ENCODE data around the gene ASH1L.
A peak's percentile ranks its signal among the peaks of the same experiment; 100 is the strongest.
"Not testable (repeated sequence)": the region's sequence is repeated elsewhere in the genome, so short reads cannot be mapped to it uniquely, and the experiment has no call there.

Gene ASH1L

DNA sequence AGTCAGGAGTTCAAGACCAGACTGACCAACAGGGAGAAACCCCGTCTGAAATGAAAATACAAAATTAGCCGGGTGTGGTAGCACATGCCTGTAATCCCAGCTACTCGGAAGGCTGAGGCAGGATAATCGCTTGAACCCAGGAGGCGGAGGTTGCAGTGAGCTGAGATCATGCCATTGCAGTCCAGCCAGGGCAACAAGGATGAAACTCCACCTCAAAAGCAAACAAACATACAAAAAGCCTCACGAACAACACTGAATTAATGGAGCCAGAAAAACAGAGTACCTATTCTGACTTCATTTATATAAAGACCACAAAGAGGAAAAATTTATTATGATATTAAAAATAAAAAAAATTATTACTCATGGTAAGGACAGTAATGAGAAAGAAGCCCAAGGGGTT, 75.7 kb downstream of the ASH1L start:
- not testable (repeated sequence) for DNase-seq

GRCh38 chr1:155485945-155486344, 76.7 kb downstream of the ASH1L start:
- no peak for DNase-seq

- DNase-seq, result no peak
Measured at GRCh38 chr1:155485222-155485621, 77.4 kb downstream of the ASH1L start.

DNA sequence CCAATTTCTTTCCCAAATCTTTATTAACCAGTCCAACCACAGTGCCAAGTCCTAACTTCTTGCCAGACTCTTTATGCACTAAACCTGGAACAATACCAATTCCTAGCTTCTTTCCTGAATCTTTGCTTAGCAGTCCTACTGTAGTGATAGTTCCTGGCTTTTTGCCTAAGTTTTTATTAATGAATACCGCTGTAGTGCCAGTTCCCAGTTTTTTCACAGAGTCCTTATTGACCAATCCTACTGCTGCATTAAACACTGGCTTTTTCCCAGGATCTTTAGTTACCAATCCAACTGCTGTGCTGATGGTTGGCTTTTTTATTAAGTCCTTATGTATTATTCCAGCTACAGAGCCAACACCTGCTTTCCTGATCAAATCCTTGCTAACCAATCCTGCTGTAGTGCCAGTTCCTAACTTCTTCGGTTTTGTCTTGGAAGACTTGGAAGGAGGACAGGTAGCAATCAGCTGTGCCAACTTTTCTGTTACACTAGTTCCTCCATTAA, 80.8 kb downstream of the ASH1L start:
- no peak for DNase-seq

- no peak for DNase-seq
Measured at GRCh38 chr1:155479205-155479604, 83.4 kb downstream of the ASH1L start.

DNA sequence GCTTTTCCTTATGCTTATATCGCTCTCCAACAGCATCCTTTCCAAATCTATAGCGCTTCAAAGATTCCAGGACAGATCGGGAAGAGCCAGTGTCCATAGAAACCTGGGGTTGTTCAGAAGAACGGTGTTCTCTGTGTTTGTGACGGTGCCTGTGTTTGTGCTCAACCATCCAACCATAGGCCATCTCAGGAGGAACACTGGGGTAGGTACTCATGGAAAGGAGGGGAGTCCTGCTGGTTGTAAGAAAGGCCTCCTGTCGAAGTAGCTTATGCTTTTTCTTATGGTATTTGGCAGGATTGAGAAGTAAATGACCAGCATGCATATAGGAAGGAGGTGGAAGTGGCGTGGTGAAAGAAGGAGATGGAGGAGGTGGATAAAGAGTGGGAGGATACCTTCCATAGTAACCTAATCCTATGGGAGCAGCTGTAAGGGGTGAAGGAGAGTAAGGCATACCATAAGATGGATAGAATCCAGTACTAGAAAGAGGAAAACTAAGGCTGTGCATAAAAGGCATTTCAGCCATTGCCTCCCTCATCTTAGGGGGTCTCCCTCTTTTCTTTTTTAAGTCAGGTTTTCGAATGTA, 84.2 kb downstream of the ASH1L start:
- DNase-seq, result no peak

GRCh38 chr1:155474146-155474545, 88.5 kb downstream of the ASH1L start:
- DNase-seq, result no peak

DNA sequence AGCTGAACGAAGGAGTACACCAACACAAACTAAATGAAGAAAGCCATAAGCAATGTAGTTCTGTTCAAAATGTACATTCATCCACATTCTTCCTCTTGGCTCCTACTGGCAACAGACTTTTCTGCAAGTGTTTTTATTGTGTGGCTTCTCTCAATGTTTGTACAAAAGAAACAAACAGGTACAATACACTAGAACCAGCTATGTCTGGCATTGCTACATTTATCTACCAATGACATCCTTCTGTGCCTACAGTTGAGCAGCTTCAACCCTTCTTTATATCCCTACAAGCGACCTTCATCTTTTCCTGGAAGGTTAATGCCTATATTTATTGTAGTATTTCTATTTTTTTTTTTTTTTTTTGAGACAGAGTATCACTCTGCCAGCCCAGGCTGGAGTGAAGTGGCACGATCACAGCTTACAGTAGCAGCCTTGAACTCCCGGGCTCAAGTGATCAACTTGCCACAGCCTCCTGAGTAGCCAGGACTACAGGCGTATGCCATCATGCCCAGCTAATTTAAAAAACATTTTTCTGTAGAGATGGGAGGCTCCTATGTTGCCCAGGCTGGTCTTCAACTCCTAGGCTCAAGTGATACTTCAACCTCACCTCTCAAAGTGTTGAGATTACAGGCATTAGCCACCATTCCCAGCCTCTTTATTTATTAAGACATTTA, 89.3 kb downstream of the ASH1L start:
- no peak for DNase-seq

DNA sequence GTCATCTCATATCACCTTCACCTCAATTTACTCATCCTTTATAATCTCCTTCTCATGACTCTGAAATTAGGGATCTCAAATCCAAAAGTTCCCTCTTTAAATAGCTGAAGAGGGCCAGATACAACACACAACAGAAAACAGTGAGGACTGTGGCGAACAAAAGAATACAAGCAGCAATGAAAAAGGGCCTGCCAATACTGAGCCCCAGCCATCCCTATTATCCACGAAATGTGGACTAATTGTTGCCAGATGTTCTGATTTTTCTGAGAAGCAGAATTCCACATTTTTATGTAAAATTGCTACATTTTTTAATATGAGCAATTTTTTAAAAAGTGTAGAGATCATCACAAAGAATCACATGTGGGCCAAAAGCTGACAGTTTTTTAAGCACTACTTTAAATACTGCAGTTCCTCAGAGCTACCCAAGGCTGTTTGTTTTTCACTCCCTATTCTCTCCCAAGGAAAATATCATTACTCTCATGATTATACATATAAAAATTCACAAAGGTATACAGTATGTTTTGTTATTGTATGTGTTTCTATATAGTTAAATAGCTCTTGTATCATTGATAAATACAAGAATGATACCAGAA, 90.0 kb downstream of the ASH1L start:
- no peak for DNase-seq

GRCh38 chr1:155471891-155472290, 90.7 kb downstream of the ASH1L start:
- DNase-seq, result no peak

DNA sequence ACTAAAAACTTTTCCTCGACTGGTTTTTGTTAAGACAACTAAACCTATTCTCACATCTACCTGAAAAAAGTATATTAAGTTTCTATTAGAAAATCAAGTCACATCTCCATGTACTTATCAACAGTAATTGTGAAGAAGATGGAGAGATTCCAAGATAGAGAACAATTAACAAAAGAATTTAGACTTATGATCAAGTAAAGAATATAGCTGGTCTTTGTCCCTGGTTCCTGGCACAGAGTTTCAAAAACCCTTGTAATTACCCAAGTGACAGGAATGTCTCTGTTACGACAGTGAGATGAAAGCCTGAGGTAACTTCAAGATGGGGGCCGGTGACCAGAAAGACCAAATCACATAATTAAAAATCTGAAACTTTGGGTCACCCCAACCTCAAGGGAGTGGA, 91.6 kb downstream of the ASH1L start:
- DNase-seq, result no peak

GRCh38 chr1:155466996-155467395, 95.6 kb downstream of the ASH1L start:
- no peak for DNase-seq

GRCh38 chr1:155466617-155466972, 96.0 kb downstream of the ASH1L start:
- peak; percentile 32 for DNase-seq

DNA sequence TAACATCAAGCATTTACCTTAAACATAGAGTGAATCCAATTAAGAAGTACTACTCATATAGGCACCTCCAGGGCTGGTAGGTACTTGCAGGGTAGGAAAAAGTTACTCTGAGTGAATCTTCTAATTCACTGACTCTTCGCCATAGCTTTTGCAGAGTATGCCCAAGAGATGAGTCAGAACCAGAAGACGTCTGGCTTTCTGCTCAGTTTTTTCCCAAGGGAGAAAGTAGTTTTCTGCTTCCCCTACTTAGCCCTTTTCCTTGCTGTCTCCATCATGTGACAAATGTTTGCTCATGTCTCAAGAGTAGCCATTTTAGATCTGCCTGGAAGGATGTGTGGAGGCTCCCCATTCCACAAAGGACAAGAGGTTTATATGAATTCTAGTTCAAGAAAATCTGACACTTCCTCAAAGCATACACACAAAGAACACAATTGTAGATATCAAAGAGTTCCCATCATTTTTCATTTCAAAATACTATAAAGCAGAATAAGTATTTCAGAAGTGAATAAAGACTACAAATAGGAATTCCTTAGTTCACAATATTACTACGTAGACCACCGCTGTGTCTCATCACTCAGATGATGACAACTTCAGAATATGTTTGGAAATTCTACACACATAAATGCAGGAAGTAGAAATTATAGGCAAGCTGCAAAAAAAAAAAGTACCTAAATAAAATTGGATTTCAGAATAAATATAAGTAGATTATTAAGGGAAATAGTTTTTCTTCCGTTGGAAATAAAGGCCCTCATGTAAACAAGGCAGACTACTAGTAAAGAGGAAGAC, 98.5 kb downstream of the ASH1L start:
- no peak for DNase-seq

- no peak for DNase-seq
Measured at GRCh38 chr1:155458111-155458510, 104.5 kb downstream of the ASH1L start.

- no peak for DNase-seq
Measured at GRCh38 chr1:155457266-155457665, 105.3 kb downstream of the ASH1L start.

- no peak for DNase-seq
Measured at GRCh38 chr1:155455588-155456195, 106.9 kb downstream of the ASH1L start.

GRCh38 chr1:155454096-155454495, 108.5 kb downstream of the ASH1L start:
- DNase-seq, result no peak

- no peak for DNase-seq
Measured at GRCh38 chr1:155453141-155453540, 109.5 kb downstream of the ASH1L start.

- no peak for DNase-seq
Measured at GRCh38 chr1:155451199-155451598, 111.4 kb downstream of the ASH1L start.

DNA sequence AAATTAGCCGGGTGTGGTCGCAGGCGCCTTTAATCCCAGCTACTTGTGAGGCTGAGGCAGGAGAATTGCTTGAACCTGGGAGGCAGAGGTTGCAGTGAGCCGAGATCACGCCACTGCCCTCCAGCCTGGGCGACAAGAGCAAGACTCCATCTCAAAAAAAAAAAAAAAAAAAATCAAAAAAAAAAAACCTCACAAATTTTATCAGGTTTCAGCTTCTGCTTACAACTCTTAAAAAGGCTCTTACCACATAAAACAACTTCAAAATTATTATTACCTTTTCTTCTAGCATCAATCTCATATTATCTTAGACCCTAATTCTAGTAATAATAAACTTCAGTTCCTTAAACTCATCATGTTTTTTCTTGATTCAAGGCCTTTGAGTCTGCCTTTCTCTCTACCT, 120.2 kb downstream of the ASH1L start:
- not testable (repeated sequence) for DNase-seq

GRCh38 chr1:155437405-155437804, 125.2 kb downstream of the ASH1L start:
- no peak for DNase-seq

DNA sequence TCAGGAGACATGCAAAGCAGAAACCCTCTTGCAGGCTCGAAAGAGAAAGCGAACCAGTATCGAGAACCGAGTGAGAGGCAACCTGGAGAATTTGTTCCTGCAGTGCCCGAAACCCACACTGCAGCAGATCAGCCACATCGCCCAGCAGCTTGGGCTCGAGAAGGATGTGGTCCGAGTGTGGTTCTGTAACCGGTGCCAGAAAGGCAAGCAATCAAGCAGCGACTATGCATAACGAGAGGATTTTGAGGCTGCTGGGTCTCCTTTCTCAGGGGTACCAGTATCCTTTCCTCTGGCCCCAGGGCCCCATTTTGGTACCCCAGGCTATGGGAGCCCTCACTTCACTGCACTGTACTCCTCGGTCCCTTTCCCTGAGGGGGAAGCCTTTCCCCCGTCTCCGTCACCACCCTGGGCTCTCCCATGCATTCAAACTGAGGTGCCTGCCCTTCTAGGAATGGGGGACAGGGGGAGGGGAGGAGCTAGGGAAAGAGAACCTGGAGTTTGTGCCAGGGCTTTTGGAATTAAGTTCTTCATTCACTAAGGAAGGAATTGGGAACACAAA, 128.7 kb downstream of the ASH1L start:
- not testable (repeated sequence) for DNase-seq

Measured in CD4-positive, alpha-beta T cell treated with Interleukin-12 subunit alpha and Interleukin-12 subunit beta, for 1 hour (primary cell).